ENCODE data around the gene FAIM2.

GRCh38 chr12:49907352-49907751, 3.7 kb upstream of the FAIM2 start:
- TF ChIP-seq EZH2phosphoT487 (IDR thresholded peaks at IDR 0.05; ENCODE audit: insufficient read depth, low read depth) (no peak), EZH2 (IDR thresholded peaks at IDR 0.05; ENCODE audit: insufficient read depth, poor library complexity, severe bottlenecking) (no peak)

All from GM23248 (cell line).